K562 (cell line): ENCODE results near the gene CHAF1A. TPM values are rescaled to one million over a fixed set of nuclear protein-coding genes. Genes with fewer than 3 reads are reported as not detected.

Experiments
- BDP1 ChIP-seq: IDR thresholded peaks from 3 replicates; pipeline ENCODE4 v1.6.1; 2011; ENCODE audit not compliant: insufficient read length, insufficient read depth
- CBFA2T3 ChIP-seq: fragments of 450-650 bp; IDR thresholded peaks from 2 replicates; pipeline ENCODE4 v1.6.1; 2017
- CHAMP1 ChIP-seq: fragments of 450-650 bp; IDR thresholded peaks from 2 replicates; pipeline ENCODE4 v1.6.1; 2016; ENCODE audit warnings: mild to moderate bottlenecking
- FOXA1 ChIP-seq: fragments of 450-650 bp; IDR thresholded peaks from 2 replicates; pipeline ENCODE4 v1.6.1; 2016; ENCODE audit warnings: mild to moderate bottlenecking, borderline replicate concordance
- HDAC6 ChIP-seq: IDR thresholded peaks from 2 replicates; pipeline ENCODE4 v1.6.1; 2012; ENCODE audit warnings: low read depth, mild to moderate bottlenecking, control low read depth, inconsistent platforms, low read length, moderate library complexity
- HMG20A ChIP-seq: fragments of 450-650 bp; formaldehyde crosslinking; conservative IDR thresholded peaks from 2 replicates; pipeline ENCODE4 v1.4.0; 2020; ENCODE audit warnings: mild to moderate bottlenecking, mixed read lengths
- JUND ChIP-seq, 2 experiments: IDR thresholded peaks; 2 replicates in 1 of 2; 3 replicates in 1 of 2; pipeline ENCODE4 v1.6.1; 2011; ENCODE audit warnings: borderline replicate concordance in 2 of 2, low read depth in 2 of 2, low read length in 2 of 2, improper control_type of control experiment in 1 of 2, missing biosample characterization in 1 of 2, missing genetic modification characterization in 1 of 2, missing genetic modification reagents in 1 of 2
- MCM7 ChIP-seq, 2 experiments: fragments of 450-650 bp; IDR thresholded peaks; 2 replicates each; pipeline ENCODE4 v1.6.1; 2016 to 2018
- MYBL2 ChIP-seq, 2 experiments: fragments of 450-650 bp in 1 of 2; sonication (generic) in 1 of 2; formaldehyde crosslinking in 1 of 2; IDR thresholded peaks; 2 replicates each; pipeline versions ENCODE4 v1.6.1 to v1.8.1; 2017 to 2022; ENCODE audit warnings: borderline replicate concordance in 1 of 2, inconsistent platforms in 1 of 2, low read depth in 1 of 2, mild to moderate bottlenecking in 1 of 2, missing genetic modification reagents in 1 of 2, moderate library complexity in 1 of 2
- NR1H2 ChIP-seq: sonication (generic); formaldehyde crosslinking; IDR thresholded peaks from 2 replicates; pipeline ENCODE4 v1.4.0; 2020; ENCODE audit warnings: mild to moderate bottlenecking, missing genetic modification reagents
- PHF20 ChIP-seq: fragments of 450-650 bp; IDR thresholded peaks from 2 replicates; pipeline ENCODE4 v1.6.1; 2018; ENCODE audit not compliant: partially characterized antibody
- POLR2G ChIP-seq: fragments of 200-400 bp; formaldehyde crosslinking; IDR thresholded peaks from 2 replicates; pipeline ENCODE4 v1.6.1; 2017; ENCODE audit warnings: low read depth, mild to moderate bottlenecking, antibody characterized with exemption, low read length, moderate library complexity
- RAD21 ChIP-seq, 2 experiments: fragments of 250-450 bp in 1 of 2; fragments of 450-650 bp in 1 of 2; sonication (Bioruptor Pico) in 1 of 2; formaldehyde crosslinking in 1 of 2; IDR thresholded peaks in 1 of 2; conservative IDR thresholded peaks in 1 of 2; 2 replicates each; pipeline versions ENCODE4 v1.4.0 to v1.8.0; 2020 to 2022; ENCODE audit warnings: mild to moderate bottlenecking in 2 of 2, moderate library complexity in 1 of 2
- RBBP5 ChIP-seq: fragments of 200-600 bp; sonication (generic); IDR thresholded peaks from 2 replicates; pipeline ENCODE4 v1.6.1; 2012; ENCODE audit warnings: borderline replicate concordance, mild to moderate bottlenecking, low read length, control low read depth, inconsistent platforms; ENCODE audit not compliant: insufficient read depth, poor library complexity, severe bottlenecking
- RBM17 ChIP-seq: fragments of 200-400 bp; formaldehyde crosslinking; IDR thresholded peaks from 2 replicates; pipeline ENCODE4 v1.6.1; 2017; ENCODE audit warnings: low read depth, mild to moderate bottlenecking, low read length, borderline replicate concordance
- RFX1 ChIP-seq: fragments of 450-650 bp; IDR thresholded peaks from 2 replicates; pipeline ENCODE4 v1.6.1; 2016; ENCODE audit warnings: mild to moderate bottlenecking, moderate library complexity
- SRSF3 ChIP-seq: fragments of 200-400 bp; formaldehyde crosslinking; IDR thresholded peaks from 2 replicates; pipeline ENCODE4 v1.6.1; 2016; ENCODE audit warnings: mild to moderate bottlenecking, low read length, moderate library complexity; ENCODE audit not compliant: insufficient read depth
- ZBTB7A ChIP-seq: IDR thresholded peaks from 2 replicates; pipeline ENCODE4 v1.6.1; 2011; ENCODE audit warnings: low read depth, mild to moderate bottlenecking, low read length, moderate library complexity, borderline replicate concordance; ENCODE audit not compliant: control insufficient read depth
- ZNF133 ChIP-seq: fragments of 250-450 bp; sonication (Bioruptor Pico); IDR thresholded peaks from 2 replicates; pipeline ENCODE4 v1.4.0; 2020; ENCODE audit warnings: mild to moderate bottlenecking
- ZNF140 ChIP-seq: fragments of 250-450 bp; sonication (Bioruptor Pico); IDR thresholded peaks from 2 replicates; pipeline ENCODE4 v1.8.0; 2021; ENCODE audit warnings: moderate library complexity, mild to moderate bottlenecking, inconsistent platforms
- ZNF263 ChIP-seq: sonication (generic); formaldehyde crosslinking; IDR thresholded peaks from 2 replicates; pipeline ENCODE4 v1.8.0; 2022; ENCODE audit warnings: mild to moderate bottlenecking, missing genetic modification reagents, borderline replicate concordance
- ZNF282 ChIP-seq: sonication (generic); formaldehyde crosslinking; IDR thresholded peaks from 2 replicates; pipeline ENCODE4 v1.8.1; 2023; ENCODE audit warnings: missing genetic modification reagents
- ZNF311 ChIP-seq: fragments of 250-450 bp; sonication (Bioruptor Pico); IDR thresholded peaks from 2 replicates; pipeline ENCODE4 v1.4.0; 2020; ENCODE audit warnings: mild to moderate bottlenecking, moderate library complexity
- ZNF41 ChIP-seq: fragments of 250-450 bp; sonication (Bioruptor Pico); conservative IDR thresholded peaks from 2 replicates; pipeline ENCODE4 v1.4.0; 2020; ENCODE audit warnings: mild to moderate bottlenecking
- ZNF561 ChIP-seq: fragments of 450-650 bp; formaldehyde crosslinking; conservative IDR thresholded peaks from 2 replicates; pipeline ENCODE4 v1.4.0; 2020; ENCODE audit warnings: mild to moderate bottlenecking, moderate library complexity
- polyA plus RNA-seq, 8 experiments: library from polyadenylated mRNA; depleted of rRNA in 4 of 8; stranded (reverse) in 5 of 8; unstranded in 3 of 8; fragments of >200 nt; fragmentation: Nextera tagmentation in 2 of 8; fragmentation: Illumina TruSeq in 1 of 8; extraction: Ambion mirVana in 2 of 8; extraction: Trizol in 1 of 8; gene quantifications; 2 replicates each; pipeline versions ENCODE4 v1.2.1 to v1.2.3, GENCODE V29; 2011 to 2014; ENCODE audit warnings: inconsistent platforms in 1 of 8, missing spikeins in 1 of 8
- total RNA-seq, 7 experiments: library from RNA; depleted of rRNA in 6 of 7; stranded (reverse); fragments of >200 nt in 6 of 7; fragmentation: Illumina TruSeq in 2 of 7; extraction: Trizol in 2 of 7; gene quantifications; 2 replicates each; pipeline versions ENCODE4 v1.2.1 to v1.2.3, GENCODE V29; 2011 to 2021; ENCODE audit warnings: low replicate concordance in 1 of 7

Gene CHAF1A
- total and polyA plus RNA-seq, 9 of the 15 experiments (the other 6 are each of a cell fraction or from before 2014, with no cell fraction given): 1.6 to 86.9 (median 45.2) TPM

DNA sequence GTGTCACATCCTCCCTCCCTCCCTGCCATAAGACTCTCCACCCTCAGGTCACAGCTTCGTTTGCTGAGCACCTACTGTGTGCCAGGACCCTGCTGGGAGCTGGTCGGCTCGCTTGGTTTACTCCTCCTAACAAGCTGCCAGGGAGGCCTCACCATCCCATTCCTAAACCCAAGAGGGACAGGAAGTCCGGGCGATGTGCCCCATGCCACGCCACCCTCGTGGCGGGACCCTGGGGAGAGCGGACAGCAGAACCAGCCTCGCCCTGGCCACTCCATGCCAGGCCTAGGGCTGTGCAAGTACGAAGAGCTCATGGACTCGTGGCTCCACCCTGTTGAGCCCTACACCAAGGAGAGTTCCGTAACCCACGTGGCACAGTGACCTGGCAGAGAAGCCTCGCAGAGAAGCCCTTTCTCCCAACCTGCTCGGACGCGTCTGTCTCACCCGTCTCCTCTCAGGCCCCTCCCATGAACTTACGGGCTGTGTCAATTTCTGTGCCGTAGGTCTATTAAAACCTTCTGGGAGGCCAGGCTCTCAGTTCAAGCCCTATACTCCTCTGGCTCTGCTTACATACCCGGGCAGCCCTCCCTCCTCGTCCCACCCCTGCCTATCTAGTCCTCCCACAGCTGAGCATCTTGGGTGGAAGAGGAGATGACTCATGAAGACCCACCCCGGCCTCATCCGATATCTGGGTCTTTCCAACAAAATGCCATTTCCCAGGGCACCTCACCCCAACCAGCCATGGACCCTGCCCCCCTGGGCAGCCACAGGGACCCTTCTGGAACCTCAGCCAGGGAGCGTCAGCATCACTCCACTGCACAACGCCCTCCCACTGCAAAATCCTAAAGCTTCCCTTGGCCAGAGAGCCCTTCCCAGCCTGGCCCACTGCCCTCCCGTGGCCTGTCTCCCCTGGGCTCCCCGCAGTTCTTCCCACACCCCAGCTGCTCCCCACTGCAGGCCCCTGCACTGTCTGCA, 52.6 kb downstream of the CHAF1A start (continued):
- TF ChIP-seq MCM7 (IDR thresholded peaks at IDR 0.05) (no peak), CHAMP1 (no peak), RBBP5 (peak; percentile 47), ZNF282 (CRISPR knock-in tag) (no peak), ZNF561 (CRISPR knock-in tag) (no peak), RAD21 (CRISPR knock-in tag; conservative IDR thresholded peaks at IDR 0.05 in 1 of 2, IDR thresholded peaks at IDR 0.05 in 1 of 2) (no peak), JUND (IDR thresholded peaks at IDR 0.05; ENCODE audit: borderline replicate concordance, low read depth, low read length) (peak; percentile 96), JUND (tag; IDR thresholded peaks at IDR 0.05; ENCODE audit: borderline replicate concordance, low read depth, low read length) (peak; percentile 86; the same call in 2 of the 3 replicates), RFX1 (no peak), ZNF263 (CRISPR knock-in tag) (peak; percentile 93), FOXA1 (no peak), SRSF3 (no peak), HDAC6 (no peak), HMG20A (CRISPR knock-in tag) (no peak), RBM17 (no peak), ZBTB7A (peak; percentile 63; the same call in 1 of the 2 replicates), ZNF140 (CRISPR knock-in tag) (no peak), ZNF41 (no peak), BDP1 (no peak), PHF20 (no peak), NR1H2 (CRISPR knock-in tag) (no peak), CBFA2T3 (peak; percentile 76), ZNF133 (no peak), POLR2G (peak; percentile 38; the same call in 1 of the 2 replicates), ZNF311 (no peak), MYBL2 (IDR thresholded peaks at IDR 0.05; ENCODE audit: low read depth) (no peak), MYBL2 (CRISPR knock-in tag; IDR thresholded peaks at IDR 0.05; ENCODE audit: borderline replicate concordance) (no peak)
